HepG2 (cell line): ENCODE results near the gene TAF6. TPM values are rescaled to one million over a fixed set of nuclear protein-coding genes. Genes with fewer than 3 reads are reported as not detected.

Source experiments
- ARID5B ChIP-seq: IDR thresholded peaks from 2 replicates; pipeline ENCODE4 v1.4.0; 2020; ENCODE audit warnings: mild to moderate bottlenecking, missing genetic modification reagents
- CBX2 ChIP-seq, 2 experiments: fragments of 200-600 bp in 1 of 2; sonication (generic); formaldehyde crosslinking in 1 of 2; IDR thresholded peaks; 2 replicates each; pipeline versions ENCODE4 v1.7.0 to v1.8.1; 2018 to 2022; ENCODE audit warnings: low read depth in 2 of 2, low read length in 1 of 2, mild to moderate bottlenecking in 1 of 2, missing genetic modification reagents in 1 of 2
- MIER3 ChIP-seq: IDR thresholded peaks from 2 replicates; pipeline ENCODE4 v1.6.1; 2016; ENCODE audit warnings: missing compliant biosample characterization, borderline replicate concordance
- SMYD3 ChIP-seq: sonication (generic); formaldehyde crosslinking; IDR thresholded peaks from 2 replicates; pipeline ENCODE4 v1.8.1; 2023; ENCODE audit warnings: mild to moderate bottlenecking, missing genetic modification reagents
- ZFP37 ChIP-seq: sonication (generic); formaldehyde crosslinking; IDR thresholded peaks from 2 replicates; pipeline ENCODE4 v1.4.0; 2020; ENCODE audit warnings: missing genetic modification reagents, borderline replicate concordance
- ZGPAT ChIP-seq: IDR thresholded peaks from 2 replicates; pipeline ENCODE4 v1.6.1; 2016; ENCODE audit warnings: mild to moderate bottlenecking
- ZNF367 ChIP-seq: sonication (generic); formaldehyde crosslinking; IDR thresholded peaks from 2 replicates; pipeline ENCODE4 v1.4.0; 2020; ENCODE audit warnings: missing genetic modification reagents, borderline replicate concordance
- ZNF382 ChIP-seq: sonication (generic); formaldehyde crosslinking; IDR thresholded peaks from 2 replicates; pipeline ENCODE4 v1.5.0; 2020; ENCODE audit warnings: missing genetic modification reagents, mild to moderate bottlenecking, borderline replicate concordance
- ZNF7 ChIP-seq: IDR thresholded peaks from 2 replicates; pipeline ENCODE4 v1.6.1; 2016; ENCODE audit warnings: missing biosample characterization, missing genetic modification reagents
- polyA plus RNA-seq, 8 experiments: library from polyadenylated mRNA; depleted of rRNA in 3 of 8; stranded (reverse) in 7 of 8; unstranded in 1 of 8; fragments of >200 nt; fragmentation: Illumina TruSeq in 4 of 8; extraction: Trizol in 4 of 8; gene quantifications; 2 replicates each; pipeline versions ENCODE4 v1.2.1 to v1.2.3, GENCODE V29; 2011 to 2016; ENCODE audit warnings: low read depth in 4 of 8, missing spikeins in 1 of 8, mixed read lengths in 1 of 8; ENCODE audit not compliant: insufficient read depth in 1 of 8
- total RNA-seq, 5 experiments: library from RNA; depleted of rRNA; stranded (reverse); fragments of >200 nt; fragmentation: Illumina TruSeq; extraction: Trizol; gene quantifications; 2 replicates each; pipeline ENCODE4 v1.2.3, GENCODE V29; 2016; ENCODE audit warnings: low read depth in 1 of 5
- TF ChIP-seq, protein P1 (sequence below): fragments of 450-650 bp; IDR thresholded peaks from 2 replicates; pipeline ENCODE4 v1.6.1; 2017; ENCODE audit warnings: mild to moderate bottlenecking
- TF ChIP-seq, protein P2 (sequence below): sonication (generic); formaldehyde crosslinking; IDR thresholded peaks from 2 replicates; pipeline ENCODE4 v1.9.0; 2022; ENCODE audit warnings: low read depth, missing genetic modification reagents
- TF ChIP-seq, protein P3 (sequence below): sonication (generic); formaldehyde crosslinking; IDR thresholded peaks from 2 replicates; pipeline ENCODE4 v1.4.0; 2020; ENCODE audit warnings: missing genetic modification reagents, borderline replicate concordance

The TAF6 gene
- total and polyA plus RNA-seq, 2 of the 13 experiments (the other 11 are each of a cell fraction or from before 2014, with no cell fraction given): 12.9 to 18.8 TPM

DNA sequence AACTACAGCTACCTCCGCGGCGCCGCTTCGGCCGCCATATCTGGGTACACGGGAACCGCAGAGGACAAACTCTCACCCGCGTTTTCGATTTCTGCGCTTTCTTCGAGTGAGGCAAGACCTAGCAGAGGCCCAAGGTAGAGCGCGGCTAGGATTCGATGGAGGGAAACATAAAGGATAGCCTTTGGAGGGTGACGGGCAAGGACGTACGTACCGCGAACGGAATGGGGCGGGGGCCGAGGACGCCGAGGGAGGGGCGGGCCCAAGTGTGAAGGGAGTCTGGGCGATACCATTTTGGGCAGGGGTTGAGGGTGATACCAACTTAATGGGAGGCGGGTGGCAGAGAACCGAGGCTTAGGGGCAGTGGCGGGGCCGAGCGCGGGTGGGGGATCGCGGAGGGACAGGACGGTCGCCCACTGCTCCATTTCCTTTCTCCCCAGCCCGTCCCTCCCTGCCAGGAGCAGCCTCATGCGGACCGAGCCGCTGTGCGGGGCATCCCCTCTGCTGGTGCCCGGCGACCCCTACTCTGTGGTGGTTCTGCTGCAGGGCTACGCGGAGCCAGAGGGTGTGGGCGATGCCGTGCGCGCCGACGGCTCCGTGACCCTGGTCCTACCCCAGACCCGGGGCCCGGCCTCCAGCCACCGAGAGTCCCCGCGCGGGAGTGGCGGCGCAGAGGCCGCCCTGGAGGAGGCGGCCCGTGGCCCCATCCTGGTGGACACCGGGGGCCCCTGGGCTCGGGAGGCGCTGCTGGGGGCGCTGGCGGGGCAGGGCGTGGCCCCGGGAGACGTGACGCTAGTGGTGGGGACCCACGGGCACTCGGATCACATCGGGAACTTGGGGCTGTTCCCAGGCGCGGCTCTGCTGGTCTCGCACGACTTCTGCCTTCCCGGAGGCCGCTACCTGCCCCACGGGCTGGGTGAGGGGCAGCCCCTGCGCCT, 8.0 kb upstream of the TAF6 start, which contains the start of gene MBLAC1 (continued):
- TF ChIP-seq ARID5B (CRISPR knock-in tag) (peak; percentile 48; the same call in 1 of the 2 replicates), MIER3 (CRISPR knock-in tag) (no peak), ZNF382 (CRISPR knock-in tag) (no peak), ZNF7 (CRISPR knock-in tag) (no peak), ZNF367 (CRISPR knock-in tag) (0 out of 2 replicates have a peak, but pooled peaks have one; percentile 50), ZFP37 (CRISPR knock-in tag) (peak; percentile 12; the same call in 1 of the 2 replicates), SMYD3 (CRISPR knock-in tag) (no peak), ZGPAT (no peak; the same call in 1 of the 2 replicates), CBX2 (IDR thresholded peaks at IDR 0.05; ENCODE audit: low read depth, low read length) (no peak), CBX2 (CRISPR knock-in tag; IDR thresholded peaks at IDR 0.05; ENCODE audit: low read depth) (no peak)
- TF ChIP-seq, protein P1, sequence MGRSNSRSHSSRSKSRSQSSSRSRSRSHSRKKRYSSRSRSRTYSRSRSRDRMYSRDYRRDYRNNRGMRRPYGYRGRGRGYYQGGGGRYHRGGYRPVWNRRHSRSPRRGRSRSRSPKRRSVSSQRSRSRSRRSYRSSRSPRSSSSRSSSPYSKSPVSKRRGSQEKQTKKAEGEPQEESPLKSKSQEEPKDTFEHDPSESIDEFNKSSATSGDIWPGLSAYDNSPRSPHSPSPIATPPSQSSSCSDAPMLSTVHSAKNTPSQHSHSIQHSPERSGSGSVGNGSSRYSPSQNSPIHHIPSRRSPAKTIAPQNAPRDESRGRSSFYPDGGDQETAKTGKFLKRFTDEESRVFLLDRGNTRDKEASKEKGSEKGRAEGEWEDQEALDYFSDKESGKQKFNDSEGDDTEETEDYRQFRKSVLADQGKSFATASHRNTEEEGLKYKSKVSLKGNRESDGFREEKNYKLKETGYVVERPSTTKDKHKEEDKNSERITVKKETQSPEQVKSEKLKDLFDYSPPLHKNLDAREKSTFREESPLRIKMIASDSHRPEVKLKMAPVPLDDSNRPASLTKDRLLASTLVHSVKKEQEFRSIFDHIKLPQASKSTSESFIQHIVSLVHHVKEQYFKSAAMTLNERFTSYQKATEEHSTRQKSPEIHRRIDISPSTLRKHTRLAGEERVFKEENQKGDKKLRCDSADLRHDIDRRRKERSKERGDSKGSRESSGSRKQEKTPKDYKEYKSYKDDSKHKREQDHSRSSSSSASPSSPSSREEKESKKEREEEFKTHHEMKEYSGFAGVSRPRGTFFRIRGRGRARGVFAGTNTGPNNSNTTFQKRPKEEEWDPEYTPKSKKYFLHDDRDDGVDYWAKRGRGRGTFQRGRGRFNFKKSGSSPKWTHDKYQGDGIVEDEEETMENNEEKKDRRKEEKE: no peak
- TF ChIP-seq, protein P2, sequence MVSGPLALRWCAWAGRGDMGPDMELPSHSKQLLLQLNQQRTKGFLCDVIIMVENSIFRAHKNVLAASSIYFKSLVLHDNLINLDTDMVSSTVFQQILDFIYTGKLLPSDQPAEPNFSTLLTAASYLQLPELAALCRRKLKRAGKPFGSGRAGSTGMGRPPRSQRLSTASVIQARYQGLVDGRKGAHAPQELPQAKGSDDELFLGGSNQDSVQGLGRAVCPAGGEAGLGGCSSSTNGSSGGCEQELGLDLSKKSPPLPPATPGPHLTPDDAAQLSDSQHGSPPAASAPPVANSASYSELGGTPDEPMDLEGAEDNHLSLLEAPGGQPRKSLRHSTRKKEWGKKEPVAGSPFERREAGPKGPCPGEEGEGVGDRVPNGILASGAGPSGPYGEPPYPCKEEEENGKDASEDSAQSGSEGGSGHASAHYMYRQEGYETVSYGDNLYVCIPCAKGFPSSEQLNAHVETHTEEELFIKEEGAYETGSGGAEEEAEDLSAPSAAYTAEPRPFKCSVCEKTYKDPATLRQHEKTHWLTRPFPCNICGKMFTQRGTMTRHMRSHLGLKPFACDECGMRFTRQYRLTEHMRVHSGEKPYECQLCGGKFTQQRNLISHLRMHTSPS (CRISPR knock-in tag): no peak; the same call in 1 of the 2 replicates
- TF ChIP-seq, protein P3, sequence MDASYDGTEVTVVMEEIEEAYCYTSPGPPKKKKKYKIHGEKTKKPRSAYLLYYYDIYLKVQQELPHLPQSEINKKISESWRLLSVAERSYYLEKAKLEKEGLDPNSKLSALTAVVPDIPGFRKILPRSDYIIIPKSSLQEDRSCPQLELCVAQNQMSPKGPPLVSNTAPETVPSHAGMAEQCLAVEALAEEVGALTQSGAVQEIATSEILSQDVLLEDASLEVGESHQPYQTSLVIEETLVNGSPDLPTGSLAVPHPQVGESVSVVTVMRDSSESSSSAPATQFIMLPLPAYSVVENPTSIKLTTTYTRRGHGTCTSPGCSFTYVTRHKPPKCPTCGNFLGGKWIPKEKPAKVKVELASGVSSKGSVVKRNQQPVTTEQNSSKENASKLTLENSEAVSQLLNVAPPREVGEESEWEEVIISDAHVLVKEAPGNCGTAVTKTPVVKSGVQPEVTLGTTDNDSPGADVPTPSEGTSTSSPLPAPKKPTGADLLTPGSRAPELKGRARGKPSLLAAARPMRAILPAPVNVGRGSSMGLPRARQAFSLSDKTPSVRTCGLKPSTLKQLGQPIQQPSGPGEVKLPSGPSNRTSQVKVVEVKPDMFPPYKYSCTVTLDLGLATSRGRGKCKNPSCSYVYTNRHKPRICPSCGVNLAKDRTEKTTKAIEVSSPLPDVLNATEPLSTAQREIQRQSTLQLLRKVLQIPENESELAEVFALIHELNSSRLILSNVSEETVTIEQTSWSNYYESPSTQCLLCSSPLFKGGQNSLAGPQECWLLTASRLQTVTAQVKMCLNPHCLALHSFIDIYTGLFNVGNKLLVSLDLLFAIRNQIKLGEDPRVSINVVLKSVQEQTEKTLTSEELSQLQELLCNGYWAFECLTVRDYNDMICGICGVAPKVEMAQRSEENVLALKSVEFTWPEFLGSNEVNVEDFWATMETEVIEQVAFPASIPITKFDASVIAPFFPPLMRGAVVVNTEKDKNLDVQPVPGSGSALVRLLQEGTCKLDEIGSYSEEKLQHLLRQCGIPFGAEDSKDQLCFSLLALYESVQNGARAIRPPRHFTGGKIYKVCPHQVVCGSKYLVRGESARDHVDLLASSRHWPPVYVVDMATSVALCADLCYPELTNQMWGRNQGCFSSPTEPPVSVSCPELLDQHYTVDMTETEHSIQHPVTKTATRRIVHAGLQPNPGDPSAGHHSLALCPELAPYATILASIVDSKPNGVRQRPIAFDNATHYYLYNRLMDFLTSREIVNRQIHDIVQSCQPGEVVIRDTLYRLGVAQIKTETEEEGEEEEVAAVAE (CRISPR knock-in tag): no peak
